ENCODE measurements around the gene ZNF316.
A peak's percentile ranks its signal among the peaks of the same experiment; 100 is the strongest.
"Not testable (repeated sequence)": the region's sequence is repeated elsewhere in the genome, so short reads cannot be mapped to it uniquely, and the experiment has no call there.

Gene ZNF316

DNA sequence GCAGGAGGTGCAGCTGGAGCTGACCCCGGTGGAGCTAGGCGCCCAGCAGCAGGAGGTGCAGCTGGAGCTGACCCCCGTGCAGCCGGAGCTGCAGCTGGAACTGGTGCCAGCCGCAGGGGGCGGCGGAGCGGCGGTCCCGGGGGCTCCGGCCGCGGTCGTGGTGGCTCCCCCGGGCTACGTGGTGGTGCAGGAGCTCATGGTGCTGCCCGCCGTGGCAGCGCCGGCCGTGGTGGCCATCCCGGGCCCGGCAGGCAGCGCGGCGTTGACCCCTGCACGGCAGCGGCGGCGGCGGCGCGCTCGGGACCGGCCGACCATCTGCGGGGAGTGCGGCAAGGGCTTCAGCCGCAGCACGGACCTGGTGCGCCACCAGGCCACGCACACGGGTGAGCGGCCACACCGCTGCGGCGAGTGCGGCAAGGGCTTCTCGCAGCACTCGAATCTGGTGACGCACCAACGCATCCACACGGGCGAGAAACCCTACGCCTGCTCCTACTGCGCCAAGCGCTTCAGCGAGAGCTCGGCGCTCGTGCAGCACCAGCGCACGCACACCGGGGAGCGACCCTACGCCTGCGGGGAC, 14.9 kb upstream of the ZNF316 start:
- DNase-seq: no peak

DNA sequence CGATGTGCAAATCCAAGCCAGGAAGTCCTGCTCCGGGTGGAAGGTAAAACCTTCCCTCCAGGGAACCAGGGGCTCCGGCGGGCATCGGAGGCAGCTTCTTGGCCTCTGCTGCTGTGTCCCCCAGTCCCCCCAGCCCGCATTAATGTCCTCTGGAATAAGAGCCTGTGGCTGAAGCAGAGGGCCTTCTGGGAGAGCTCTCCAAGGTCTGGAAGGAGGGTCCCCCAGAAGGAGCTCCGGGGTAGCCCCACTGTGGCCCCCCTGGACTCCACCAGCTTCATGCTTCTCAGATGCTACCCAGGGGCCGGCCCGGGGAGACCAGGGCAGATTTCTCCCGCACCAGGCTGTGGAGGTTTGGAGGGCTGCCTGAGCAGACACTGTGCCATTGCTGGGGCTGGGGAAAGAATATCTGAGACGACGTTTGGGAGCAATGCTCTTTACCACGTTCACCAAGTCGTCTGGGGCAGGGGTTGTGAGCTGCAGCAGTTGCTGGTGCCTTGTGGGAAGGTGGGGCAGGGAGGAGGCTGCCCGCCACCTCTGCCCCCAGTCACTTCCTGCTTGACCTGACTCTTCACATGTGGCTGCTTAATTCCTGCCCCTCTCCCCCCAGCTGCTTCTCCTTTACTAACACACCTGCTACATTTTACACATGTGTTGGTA, 13.4 kb upstream of the ZNF316 start:
- DNase-seq: no peak

- DNase-seq: no peak
These were observed 12.9 kb upstream of the ZNF316 start for GRCh38 chr7:6624246-6624611.

DNA sequence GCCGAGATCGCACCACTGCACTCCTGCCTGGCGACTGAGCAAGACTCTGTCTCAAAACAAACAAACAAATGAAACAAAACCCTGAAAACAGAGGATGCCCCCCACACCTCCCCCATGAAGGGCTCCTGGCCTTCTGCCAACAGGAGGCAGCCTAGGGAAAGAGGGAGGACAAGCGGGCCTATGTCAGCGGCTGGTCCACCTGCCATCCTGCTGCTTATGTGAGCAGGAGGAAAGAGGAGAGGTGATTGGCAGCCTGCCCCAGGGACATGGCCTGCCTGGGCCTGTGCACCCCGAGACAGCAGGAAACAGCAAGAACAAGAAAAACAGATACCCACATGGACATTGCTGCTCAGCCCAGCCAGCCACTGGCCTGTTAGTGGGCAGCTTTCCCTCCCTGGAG, 9.1 kb upstream of the ZNF316 start:
- DNase-seq: no peak

DNA sequence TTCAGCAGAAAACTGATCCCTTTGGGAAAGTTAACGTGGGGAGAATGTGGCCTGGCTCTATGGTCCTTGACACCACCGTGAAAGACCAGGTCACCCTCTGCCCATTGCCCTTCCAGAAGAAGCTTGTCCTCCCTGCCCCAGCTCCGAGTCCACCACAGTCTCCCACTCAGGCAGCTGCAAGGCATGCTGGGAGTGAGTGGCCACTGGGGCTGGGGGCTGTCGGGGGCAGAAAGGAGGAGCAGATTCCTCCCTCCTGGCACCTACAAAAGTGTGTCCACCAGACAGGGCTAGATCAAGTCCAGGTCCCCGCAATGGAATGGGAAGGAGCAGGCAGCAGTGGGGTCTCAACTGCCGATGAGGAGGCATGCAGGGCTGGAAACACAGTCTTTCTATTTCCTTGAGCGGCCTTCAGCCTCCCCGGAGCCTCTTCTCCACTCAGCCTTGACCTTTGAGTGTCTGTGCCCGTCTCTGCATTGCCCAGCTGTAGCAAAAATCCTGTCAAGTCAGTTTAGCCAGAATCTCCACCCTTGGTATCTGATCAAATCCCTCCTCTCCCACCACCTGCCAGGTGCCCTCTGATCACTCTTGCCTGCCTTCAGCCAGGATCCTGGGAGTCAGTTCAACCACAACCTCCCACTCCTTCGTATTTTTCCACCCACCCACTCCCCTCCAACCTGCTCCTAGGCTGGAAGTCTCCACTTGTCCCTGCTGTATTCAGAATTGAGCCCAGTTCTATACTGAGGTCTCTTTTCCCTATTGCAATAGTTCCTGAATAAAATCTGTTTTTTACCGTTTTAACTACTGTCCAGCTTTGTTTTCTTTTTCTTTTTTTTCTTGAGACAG, 6.9 kb upstream of the ZNF316 start:
- DNase-seq: no peak

DNA sequence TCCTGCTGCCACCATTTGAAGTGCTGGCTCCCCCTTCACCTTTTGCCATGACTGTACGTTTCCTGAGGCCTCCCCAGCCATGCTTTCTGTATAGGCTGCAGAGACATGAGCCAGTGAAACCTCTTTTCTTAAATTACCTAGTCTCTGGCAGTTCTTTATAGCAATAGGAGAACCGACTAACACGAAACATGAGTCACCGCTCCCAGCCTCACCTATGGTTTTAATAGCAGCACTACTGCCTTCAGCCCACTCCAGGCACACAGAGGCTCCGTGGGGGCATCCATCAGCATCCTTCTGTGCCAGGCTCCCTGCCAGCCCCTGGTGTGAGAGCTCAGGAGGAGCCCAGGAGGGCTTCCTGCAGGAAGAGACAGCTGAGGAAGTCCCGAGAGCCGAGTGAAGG, 5.5 kb upstream of the ZNF316 start:
- DNase-seq: no peak

DNA sequence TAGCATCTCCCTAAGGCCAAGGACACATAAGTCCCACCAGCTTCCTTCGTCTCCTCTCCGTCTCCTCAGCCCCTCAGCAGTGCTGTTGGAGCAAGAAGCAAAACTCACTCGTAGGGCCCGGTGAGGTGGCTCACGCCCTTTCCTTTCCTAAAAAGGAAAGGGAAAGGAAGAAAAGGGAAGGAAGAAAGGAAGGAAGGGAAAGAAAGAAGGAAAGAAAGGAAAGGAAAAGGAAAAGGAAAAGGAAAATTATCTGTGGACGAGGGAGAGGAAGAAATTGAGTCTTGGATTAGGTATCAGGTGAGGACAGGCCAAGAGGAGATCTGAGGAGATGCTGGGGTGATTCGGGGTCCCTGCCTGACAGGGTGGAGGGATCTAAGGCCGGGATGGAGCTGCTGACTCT, 3.1 kb upstream of the ZNF316 start:
- no peak for DNase-seq

DNA sequence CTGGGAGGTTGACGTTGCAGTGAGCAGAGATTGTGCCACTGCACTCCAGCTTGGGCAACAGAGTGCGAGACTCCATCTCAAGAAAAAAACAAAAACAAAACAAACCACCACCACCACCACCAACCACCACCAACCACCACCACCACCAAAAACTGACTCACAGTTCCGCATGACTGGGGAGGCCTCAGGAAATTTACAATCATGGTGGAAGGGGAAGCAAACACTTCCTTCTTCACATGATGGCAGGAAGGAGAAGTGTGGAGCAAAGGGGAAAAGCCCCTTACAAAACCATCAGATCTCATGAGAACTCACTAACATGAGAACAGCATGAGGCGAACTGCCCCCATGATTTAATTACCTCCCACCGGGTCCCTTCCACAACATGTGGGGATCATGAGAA, 2.1 kb upstream of the ZNF316 start:
- DNase-seq: not testable (repeated sequence)

DNA sequence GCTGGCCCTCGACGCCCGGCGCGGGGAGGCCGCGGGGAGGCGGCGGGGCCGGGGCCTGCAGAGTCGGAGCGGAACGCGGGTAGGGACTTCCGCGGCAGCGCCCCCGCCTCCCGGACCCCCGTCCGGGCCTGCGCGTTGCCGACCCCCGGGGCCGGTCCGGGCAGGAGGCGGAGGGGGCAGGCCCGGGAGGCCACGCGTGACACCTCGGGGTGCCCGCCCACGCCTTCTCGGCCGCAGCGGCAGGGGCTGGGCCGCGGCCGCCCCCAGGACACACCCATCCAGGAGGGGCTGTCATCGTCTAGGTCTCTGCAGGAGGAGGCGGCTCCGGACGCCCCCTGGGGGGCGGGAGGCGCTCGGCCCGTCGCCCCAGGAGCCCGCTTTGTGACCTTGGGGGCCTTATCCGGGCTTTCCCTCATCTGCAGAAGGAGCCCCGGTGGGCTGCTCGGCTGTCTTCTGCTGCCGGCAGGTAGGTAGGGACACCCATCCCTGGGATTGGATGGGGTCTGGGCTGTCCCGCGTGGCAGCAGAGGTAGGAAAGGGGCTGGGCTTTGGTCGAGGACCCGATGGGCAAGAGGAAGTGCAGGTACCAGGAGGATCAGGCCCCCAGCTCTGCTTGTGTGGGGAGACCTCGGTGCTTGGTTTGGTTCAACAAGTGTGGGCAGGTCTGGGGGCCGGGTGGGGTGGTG, 569 bp downstream of the ZNF316 start:
- DNase-seq: peak; percentile 84

DNA sequence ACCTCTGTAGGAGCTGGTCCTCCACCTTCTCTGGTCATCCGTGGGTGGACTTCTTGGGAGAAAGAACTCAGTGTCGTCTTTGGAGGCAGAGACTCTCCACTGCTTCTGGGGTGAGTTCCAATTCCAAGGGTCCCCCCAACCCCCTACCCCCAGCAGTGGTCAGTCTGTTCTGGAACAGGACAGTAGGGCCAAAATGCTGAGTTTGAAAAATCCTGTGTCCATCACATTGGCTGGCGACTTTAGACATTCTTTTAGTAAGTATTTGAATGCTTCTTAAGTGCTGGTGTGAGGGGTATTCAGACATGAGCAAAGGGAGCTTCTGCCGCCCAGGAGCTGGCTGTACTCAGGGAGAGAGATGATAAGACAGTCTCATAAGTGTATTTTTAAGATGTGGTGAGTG, 1.9 kb downstream of the ZNF316 start:
- DNase-seq: no peak

DNA sequence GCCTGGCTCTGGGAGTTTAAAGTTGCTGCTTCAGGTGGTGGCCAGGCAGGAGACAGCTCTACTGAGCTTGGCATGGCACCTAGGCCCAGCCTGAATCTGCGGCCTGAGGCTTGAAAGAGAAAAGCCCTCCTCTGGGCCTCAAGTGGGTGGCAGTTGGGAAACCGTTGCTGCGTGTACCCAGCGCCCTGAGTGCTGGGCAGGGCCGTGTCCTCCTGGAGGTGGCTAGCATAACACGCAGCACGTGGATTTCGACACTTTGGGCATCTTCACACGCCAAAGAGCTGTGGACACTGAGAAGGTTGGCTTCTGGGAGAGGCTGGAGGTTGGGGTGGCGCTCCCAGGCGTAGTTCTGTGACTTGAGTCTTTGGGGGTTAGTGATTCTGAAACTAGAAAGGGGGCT, 2.5 kb downstream of the ZNF316 start:
- no peak for DNase-seq

DNA sequence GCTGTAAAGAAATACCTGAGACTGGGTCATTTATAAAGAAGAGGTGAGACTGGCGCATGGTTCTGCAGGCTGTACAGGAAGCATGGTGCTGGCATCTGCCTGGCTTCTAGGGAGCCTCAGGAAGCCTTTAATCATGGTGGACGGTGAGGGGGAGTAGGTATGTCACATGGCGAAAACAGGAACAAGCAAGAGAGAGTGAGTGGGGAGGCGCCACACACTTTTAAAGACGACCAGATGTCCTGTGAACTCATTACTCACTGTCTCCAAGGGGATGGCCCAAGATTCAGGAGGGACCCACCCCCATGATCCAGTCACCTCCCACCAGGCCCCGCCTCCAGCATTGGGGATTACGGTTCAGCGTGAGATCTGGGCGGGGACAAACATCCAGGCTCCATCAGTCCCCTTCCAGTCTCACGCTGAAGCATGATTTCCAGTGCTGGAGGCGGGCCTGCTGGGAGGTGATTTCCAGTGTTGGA, 3.2 kb downstream of the ZNF316 start:
- DNase-seq: no peak

DNA sequence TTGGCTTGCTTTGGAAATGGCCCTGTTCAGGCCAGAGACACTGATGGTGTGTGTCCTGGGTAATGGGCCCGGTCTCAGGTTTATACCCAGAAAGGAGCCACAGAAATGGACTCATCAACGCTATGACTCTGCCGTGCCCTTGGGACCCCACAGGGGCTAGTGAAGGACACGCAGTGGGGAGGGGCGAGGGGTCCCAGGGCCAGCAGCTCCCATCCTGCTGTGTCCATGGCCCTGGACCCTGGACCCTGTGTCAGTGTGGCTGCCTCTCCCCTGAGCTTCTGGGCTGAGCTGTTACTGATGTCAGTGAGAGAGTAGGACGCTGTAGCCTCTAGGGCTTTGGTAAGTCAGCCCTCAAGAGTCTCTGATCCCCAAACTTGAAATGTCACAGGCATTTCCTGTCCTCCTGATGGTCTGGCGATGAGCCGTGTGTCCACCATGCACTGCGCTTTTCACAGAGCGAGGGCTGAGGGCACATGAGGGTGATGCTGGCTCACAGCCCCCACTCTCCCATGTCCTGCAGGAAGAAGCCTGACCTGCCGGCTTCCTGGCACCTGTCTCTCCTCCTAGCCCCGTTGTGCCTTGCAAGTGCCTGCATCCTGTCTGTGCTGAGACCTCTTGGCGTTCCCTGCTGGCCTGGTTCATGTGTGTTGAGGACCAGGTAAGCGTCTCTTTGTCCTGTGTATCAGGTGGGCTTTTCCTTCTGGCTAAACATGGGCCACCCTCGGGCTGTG, 4.4 kb downstream of the ZNF316 start:
- DNase-seq: no peak

GRCh38 chr7:6642239-6642839, 5.2 kb downstream of the ZNF316 start:
- no peak for DNase-seq

GRCh38 chr7:6642861-6643640, 5.9 kb downstream of the ZNF316 start:
- no peak for DNase-seq

GRCh38 chr7:6643915-6644625, 7.0 kb downstream of the ZNF316 start:
- no peak for DNase-seq

GRCh38 chr7:6644728-6645127, 7.6 kb downstream of the ZNF316 start:
- DNase-seq: no peak

DNA sequence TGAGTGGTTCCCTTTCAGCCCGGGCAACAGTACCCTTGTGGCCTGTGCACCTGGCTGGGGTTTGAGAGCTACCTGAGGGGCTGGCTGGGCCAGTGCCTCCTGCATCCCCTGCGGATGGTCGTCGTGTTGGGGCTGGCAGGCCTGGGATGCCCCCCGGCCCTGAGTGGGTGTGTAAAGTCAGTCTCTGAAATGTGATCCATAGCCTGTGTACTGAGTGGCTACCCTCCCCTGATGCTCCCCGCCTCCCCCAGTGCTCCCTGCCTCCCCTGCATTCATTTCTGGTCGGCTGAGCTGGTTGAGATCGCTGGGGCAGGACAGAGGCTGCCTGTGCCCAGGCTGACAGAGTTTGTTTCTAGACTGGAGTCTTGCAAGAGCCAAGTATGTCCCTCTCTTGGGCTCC, 9.3 kb downstream of the ZNF316 start:
- DNase-seq: no peak

DNA sequence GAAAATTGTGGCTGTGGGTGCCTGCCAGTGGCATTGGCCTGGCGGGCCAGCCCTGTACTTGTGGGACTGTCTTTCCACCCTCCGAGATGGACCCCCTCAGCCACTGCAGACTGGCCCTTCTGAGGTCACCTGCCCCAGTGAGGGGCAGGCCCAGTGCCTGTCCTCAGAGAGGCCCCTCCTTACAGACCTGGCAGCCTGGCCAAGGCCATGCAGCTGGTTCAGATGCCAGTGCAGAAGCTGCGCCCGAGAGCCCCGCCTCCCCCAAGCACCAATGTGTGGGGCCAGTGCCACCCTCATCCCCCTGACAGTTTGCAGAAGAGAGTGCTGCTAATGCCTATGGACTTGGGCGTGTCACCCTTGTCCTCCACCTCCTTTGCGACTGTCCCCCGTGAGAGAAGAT, 10.0 kb downstream of the ZNF316 start:
- DNase-seq: no peak

DNA sequence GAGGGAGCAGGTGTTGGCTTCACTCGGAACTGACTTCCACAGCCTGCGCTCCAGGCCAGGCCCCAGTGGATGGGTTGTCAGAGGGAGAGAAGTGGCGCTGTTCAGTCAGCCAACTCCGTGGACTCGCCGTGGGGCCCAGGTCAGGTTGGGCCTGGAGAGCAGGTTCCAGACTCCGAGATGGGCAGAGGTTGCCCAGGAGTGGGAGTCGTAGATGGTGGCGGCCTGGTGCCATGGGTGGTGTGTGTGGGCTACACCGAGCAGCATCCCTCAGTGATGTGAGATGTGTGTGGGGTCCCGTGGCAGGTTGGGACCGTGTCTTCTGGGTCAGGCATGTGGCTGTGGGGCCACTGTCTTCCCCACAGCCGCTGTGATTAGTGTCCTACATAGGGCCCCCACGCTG, 10.4 kb downstream of the ZNF316 start:
- DNase-seq: no peak

All from activated effector memory CD4-positive, alpha-beta T cell treated with anti-CD3 and anti-CD28 coated beads, Interleukin-2, amount 50 U/mL, for 16 hours (primary cell).